CD4-positive, alpha-beta T cell treated with Interleukin-17A for 4 hours (primary cell): Measurements from ENCODE around the gene NINJ2.

Source experiments
- DNase-seq: peaks from one replicate; pipeline ENCODE4 v3.0.0-alpha.2; 2020; ENCODE audit warnings: mixed read lengths

The NINJ2 gene

DNA sequence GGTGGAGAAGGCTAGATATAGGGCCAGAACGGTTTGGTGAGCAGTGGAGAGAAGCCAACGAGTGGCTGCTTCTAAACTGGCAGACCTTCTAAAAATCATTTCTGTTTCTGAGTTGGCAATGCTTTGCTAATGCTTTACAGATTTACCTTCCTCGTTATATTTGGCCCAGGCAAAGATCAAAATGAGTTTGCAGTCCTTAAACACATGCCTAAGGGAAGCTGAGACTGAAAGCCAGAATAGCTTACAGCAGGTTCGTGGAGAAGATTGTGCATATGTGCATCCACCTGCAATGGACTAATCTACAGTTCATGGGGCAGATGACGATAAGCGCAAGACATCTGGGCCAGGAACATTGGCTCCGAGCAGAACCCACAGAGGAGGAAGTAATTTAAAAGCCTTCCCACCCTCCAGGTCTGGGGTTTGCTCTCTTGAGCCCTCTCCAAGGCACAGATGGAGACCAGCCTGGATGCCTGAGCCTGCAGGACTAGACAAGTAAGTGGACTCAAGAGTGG, 99.4 kb downstream of the NINJ2 start:
- peak; percentile 35 for DNase-seq

- DNase-seq = peak; percentile 85
These were observed 99.9 kb downstream of the NINJ2 start for GRCh38 chr12:563250-563781.

DNA sequence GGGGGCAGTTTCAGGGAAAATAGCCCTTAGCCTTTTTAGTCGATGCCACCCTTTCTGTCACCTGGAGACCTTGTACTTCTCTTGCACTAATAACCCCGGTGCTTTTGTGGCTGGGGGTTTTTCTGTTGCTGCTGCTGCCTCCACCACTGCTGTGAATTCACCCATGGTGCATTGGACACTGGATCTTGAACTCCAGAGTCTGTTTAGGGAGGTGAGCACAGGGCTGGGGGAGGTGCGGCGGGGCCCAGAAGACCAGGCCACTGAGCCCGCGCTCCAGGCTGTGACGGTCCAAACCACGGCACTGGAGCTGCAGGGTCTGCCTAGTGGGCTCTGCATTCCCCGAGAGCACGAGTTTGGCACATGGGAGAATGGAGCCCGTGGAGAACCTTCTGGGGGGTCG, 100.6 kb downstream of the NINJ2 start:
- no peak for DNase-seq

- no peak for DNase-seq
These were observed 101.2 kb downstream of the NINJ2 start for GRCh38 chr12:561908-562593.

DNA sequence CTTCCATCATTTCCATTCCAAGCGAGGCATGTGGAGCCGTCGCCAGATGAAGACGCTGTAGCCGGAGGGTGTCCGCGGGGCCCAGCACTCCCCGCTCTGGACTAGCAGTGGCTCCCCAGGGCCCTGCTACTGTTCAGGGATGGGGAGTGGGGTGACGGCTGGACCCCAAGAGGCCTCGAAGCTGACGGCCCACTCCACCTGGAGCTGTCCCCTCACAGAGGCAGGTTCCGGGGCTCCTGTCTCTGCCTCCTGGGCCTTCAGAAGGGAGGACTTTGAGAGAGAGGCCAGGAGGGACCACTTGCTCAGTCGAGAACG, 101.9 kb downstream of the NINJ2 start:
- no peak for DNase-seq

- peak; percentile 49 for DNase-seq
These were observed 102.4 kb downstream of the NINJ2 start for GRCh38 chr12:560691-561390.

GRCh38 chr12:559906-560455, 103.3 kb downstream of the NINJ2 start:
- no peak for DNase-seq

DNA sequence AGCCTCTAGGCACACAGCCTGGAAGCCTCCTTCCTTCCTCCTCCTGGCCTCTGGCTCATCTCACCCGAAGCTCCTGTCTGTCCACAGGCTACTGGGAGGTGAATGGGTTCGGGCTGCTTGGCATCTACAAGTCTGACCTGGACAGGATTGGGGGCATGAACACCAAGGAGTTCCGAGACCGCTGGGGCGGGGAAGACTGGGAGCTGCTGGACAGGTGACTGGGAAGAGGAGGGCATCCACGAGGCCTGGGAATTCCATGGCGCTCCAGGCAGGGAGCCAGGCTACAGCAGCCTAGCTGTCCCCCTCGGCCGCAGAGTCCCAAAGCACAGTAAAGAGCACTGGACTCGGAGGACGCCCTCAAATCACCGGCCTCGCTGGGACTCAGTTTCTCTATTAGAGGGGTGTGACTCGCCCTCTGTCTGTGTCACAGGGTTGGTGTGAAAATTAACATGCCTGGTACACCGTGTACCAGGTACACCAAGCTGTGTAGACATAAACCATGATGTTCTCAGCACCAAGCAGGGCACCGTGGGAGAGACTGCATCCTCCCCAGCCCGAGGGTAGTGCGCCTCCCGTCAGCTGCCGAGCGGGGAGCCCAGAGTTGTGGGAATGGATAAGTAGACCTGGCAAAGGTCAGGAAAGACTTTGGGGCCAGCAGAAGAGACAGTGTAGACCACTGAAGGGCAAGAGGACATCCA, 103.9 kb downstream of the NINJ2 start:
- DNase-seq = no peak

DNA sequence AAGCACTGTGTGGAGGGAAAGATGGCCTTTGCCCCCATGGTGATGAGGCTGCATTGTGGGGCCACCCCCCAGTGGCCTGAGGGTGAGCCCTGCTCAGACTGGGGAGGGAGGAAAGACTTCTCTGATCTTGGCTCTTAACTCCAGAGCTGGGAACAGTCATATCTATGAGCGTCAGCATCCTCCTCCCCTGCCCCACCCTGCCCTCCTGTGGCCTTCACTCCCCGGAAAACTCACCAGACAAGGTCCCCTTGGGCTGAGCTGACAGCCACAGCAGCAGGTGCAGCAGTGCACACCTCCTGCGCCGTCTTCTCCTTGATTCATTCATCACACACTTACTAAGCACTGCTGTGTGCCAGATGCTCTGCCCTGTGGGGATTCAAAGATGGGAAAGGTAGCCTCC, 104.7 kb downstream of the NINJ2 start:
- DNase-seq = no peak

GRCh38 chr12:556498-556897, 106.7 kb downstream of the NINJ2 start:
- no peak for DNase-seq

GRCh38 chr12:554001-554285, 109.3 kb downstream of the NINJ2 start:
- DNase-seq = no peak

DNA sequence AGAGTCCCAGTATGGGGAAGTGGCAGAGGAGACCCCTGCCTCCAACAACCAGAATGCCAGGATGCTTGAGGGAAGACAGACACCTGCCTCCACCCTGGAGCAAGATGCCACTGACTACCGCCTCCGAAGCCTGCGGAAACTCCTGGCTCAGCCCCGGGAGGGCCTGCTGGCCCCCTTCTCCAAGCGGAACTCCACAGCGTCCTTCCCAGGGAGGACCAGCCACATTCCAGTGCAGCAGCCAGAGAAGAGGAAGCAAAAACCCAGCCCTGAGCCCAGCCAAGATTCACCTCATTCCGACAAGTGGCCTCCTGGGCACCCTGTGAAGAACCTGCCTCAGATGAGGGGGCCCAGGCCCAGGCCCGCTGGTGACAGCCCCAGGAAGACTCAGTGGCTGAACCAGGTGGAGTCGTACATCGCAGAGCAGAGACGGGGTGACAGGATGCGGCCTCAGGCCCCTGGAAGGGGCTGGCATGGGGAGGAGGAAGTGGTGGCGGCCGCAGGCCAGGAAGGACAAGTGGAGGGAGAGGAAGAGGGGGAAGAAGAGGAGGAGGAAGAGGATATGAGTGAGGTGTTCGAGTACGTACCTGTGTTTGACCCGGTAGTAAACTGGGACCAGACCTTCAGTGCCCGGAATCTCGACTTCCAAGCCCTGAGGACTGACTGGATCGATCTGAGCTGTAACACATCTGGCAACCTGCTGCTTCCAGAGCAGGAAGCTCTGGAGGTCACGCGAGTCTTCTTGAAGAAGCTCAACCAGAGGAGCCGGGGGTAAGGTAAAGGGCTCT, 109.8 kb downstream of the NINJ2 start:
- peak; percentile 47 for DNase-seq

GRCh38 chr12:552466-552865, 110.8 kb downstream of the NINJ2 start:
- DNase-seq = no peak

DNA sequence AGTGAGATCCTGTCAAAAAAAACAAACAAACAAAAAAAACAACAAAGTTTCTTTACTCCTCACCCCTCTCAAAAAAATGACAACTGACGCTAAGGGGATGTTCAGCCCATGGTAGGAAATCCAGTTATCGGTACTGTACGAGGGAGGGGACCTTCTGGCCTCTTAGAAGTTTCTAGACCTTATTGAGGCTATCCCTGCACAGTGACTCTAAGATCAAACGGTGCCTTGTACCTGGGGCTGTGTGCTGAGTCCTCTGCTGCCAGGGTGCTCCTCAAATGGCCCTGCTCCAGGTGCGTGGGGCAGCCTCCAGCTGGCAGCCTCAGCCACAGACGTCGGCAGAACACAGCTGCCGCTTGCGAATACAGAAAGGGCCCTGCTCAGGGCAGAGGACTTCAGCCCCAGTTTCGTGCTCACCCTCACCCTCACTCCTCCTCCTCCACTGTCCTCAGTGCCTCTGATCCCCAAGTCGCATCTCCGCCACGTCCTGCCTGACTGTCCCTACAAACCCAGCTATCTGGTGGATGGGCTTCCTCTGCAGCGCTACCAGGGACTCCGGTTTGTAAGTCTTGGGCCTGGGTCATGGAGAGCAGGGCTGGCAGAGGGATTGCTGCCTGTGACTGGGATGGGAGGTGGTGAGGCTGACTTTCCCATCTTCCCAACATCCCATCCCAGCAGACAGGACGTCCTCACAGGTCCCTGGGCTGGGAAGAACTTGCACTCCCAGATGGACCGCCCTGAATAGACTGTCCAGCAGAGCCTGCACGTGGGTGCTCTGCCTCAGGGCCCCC, 112.6 kb downstream of the NINJ2 start:
- no peak for DNase-seq

GRCh38 chr12:549476-550082, 113.7 kb downstream of the NINJ2 start:
- DNase-seq = no peak

- DNase-seq = no peak
These were observed 115.3 kb downstream of the NINJ2 start for GRCh38 chr12:547883-548470.

- DNase-seq = peak; percentile 80
These were observed 116.1 kb downstream of the NINJ2 start for GRCh38 chr12:546920-547845.

- DNase-seq = no peak
These were observed 116.9 kb downstream of the NINJ2 start for GRCh38 chr12:546265-546919.

DNA sequence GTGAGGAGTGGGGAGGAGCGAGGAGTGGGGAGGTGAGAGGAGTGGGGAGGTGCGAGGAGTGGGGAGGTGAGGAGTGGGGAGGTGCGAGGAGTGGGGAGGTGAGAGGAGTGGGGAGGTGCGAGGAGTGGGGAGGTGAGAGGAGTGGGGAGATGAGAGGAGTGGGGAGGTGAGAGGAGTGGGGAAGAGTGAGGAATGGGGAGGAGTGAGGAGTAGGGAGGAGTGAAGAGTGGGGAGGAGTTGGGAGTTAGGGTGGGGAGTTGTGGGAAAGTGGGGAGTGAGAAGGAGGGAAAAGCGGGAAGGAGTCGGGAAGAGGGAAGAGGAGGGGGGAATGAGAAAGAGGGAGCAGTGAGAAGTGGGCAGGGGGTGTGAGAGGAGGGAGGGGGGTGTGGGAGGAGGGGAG, 117.4 kb downstream of the NINJ2 start:
- no peak for DNase-seq
